ENCODE measurements around the gene SASH1. TPM values are rescaled to one million over a fixed set of nuclear protein-coding genes. Genes with fewer than 3 reads are reported as not detected.

Gene SASH1
- total RNA-seq, 1 donor from 2014 or later, result 20.5 TPM

DNA sequence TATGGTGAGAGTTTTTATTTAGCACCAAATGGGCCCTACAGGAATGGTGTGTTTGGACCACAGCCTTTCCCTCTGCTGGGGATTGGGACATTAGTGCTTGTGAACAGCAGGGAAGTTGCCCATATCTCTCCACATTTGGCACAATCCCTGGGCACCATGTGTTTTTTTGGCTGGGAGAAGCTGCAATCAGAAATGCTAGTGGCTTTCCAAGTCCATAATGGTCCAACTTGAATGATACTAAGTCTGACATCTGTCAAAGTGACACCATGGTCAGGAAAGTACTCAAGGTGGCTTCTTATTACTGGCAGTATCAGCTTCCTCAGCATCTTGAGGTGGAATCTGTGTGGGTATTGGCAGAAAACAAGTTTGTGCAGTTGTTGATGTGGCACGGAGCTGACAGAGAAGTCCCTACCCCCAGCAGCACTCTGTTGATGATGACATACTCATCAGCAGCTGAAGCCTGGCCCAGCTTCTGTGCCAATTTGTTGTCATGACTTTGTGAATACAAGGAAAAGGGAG lies 53.0 kb downstream of the SASH1 start:
- intact Hi-C loops (cut with DNase I), result no loop called here
- no peak for DNase-seq (ENCODE audit: low spot score)

DNA sequence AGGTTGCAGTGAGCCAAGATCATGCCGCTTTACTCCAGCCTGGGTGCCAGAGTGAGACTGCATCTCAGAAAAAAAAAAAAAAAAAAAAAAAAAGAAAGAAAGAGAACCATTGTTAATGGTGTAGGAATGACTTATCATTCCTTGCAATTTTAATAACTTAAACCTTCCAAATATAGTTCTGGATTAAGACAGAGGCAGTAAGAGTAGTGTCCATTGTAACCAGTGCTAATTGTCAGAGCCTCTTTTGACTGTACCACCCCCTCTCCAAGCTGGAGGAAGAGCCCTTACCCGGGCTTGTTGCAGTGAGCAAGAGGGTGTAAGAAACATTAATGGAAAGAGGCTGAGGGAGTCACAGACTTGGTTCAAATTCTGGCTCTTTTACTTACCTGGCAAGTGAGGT lies 53.8 kb downstream of the SASH1 start:
- DNase-seq (ENCODE audit: low spot score), result no peak
- intact Hi-C loops (cut with DNase I), result no loop called here

DNA sequence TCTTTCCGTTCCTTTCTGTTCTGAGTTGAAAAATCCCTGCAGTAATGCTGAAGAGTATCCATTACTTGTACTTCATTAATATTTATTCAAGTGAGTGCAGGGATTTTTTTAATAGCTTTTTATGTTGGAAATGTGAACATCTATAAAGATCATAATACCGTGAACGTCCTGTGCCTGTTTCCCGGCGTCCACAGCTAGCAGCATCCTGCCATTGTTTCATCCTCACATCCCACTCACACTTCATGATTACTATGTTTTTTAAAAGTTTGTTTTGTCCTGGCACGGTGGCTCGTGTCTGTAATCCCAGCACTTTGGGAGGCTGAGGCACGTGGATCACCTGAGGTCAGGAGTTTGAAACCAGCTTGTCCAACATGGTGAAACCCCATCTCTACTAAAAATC lies 54.3 kb downstream of the SASH1 start:
- intact Hi-C loops (cut with DNase I), result no loop called here
- no peak for DNase-seq (ENCODE audit: low spot score)

DNA sequence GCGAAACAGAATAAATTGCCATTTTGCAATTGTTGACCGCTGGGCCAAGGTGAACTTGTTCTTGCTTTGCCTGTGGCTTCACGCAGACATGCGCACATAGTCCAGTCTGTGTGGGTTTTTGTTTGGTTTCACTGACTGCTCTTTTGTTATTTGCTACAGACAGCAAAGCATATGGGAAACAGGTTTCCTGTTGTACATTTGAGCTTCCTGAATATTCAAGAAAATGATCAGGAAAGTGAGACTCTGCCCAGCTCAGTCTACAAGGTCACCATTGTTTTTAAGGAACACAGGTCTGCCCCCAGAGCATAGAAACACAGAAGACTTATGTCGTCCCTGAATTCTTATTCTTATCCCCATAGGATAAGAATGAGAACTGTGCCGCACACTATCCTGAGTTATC lies 55.6 kb downstream of the SASH1 start:
- DNase-seq (ENCODE audit: low spot score), result no peak
- intact Hi-C loops (cut with DNase I), result loop anchor here (2.0 kb wide), 1 partner anchor 29 kb away; no protein-coding TSS in a partner anchor

DNA sequence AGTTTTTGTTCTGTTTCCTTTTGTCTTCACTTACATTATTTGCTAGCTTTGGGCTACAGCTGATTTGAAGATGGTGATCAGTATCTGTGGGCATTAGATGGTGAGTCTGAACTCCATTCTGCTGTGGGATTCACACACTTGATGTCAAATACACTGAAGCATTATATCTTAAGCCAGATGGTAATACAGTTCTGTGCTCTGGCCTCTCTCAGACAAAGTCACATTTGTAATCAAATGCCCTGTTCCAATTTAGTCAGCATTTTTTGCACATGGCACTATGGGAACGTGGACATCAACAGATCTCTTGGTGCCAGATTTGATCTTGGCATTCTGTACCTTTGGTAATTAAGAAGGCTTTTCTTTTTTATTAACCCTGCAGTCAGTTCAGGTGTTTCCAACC lies 56.0 kb downstream of the SASH1 start:
- no peak for DNase-seq (ENCODE audit: low spot score)
- intact Hi-C loops (cut with DNase I), result loop anchor here (2.0 kb wide), 1 partner anchor 30 kb away; no protein-coding TSS in a partner anchor

DNA sequence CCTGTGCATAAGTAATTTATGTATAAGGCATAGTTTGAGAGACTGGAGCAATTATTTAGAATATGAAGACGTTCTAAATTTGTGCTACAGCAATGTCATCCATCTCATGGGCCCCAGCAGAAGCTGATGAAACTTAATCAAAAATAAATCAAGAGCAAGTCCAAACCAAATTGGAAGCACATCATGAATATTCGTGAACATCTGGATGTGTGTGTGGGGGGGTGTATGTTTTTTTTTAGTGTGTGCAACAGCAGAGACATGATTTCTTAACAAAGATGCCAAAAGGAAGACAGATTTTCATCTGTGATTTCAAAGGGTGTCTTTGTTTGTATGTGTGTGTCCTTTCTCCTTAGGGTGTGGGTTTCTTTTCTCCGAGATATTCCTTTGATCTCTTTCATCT lies 58.9 kb downstream of the SASH1 start:
- no peak for DNase-seq (ENCODE audit: low spot score)
- intact Hi-C loops (cut with DNase I), result no loop called here

DNA sequence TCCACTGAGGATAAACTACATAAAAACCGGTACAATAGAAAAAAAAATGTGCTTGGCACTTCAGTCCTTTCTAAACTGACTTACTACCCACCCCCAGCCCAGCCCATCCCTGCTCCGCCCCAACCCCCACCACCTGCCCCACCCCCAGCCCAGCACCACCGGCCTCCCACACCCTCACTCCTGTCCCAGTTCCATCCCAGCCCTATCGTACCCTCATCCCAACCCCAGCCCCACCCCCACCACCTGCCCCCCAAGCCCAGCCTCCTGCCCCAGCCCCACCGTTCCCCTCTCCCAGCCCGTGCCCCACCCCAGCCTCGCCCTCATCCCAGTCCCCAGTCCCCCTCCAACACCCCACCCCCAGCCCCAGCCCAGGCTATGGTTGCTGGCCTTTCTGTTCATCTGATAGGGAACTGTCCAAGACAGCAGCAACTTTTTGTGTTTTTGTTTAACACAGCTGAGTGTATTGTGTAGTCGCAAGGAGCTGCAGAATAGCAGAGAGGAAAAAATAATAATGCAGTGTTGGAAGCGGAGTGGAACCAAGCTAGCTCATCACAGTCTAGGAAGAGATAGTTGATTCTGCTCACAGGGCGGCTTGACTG lies 61.9 kb downstream of the SASH1 start:
- no peak for DNase-seq (ENCODE audit: low spot score)
- intact Hi-C loops (cut with DNase I), result no loop called here

DNA sequence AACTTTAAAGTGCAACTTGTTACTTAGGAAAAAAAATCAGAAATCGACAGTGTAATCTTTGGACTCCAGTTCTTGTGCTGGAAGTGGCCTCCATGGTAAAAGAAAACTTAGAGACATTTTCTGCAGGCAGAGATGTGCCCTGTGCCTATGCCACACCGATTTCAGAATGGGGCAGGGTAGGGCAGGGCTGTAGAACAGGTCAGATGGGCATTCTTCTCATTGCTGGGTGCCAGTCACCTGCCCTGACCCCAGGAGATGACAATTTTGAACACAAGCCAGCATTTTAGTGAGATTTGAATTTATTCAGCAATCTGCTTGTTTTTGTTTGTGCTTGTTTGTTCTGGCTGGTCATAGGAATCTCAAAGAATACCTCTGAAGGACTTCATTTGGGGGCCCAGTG lies 63.3 kb downstream of the SASH1 start:
- intact Hi-C loops (cut with DNase I), result no loop called here
- DNase-seq (ENCODE audit: low spot score), result no peak

DNA sequence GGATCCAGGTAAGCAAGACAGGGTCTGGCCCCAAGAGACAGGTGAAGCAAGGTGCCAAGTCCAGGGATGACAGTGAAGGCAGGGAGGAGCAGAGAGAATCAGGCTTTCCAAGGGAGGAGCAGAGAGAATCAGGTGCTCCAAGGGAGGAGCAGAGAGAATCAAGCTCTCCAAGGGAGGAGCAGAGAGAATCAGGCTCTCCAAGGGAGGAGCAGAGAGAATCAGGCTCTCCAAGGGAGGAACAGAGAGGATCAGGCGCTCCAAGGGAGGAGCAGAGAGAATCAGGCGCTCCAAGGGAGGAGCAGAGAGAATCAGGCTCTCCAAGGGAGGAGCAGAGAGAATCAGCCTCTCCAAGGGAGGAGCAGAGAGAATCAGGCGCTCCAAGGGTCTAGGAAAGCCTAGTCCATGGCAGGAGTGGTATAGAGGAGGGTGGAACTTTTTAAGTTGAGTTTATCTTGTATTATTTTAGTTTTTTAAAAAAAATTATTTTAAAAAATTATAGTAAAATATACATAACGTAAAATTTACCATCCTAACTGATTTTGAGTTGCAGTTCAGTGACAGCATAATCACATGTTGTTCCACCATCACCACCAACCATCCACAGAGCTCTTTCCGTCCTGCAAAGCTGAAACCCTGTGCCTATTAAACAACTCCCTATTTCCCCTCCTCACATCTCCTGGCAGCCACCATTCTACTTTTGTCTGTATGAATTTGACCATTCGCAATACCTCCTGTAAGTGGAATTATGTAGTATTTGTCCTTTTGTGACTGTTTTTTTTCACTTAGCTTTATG lies 64.1 kb downstream of the SASH1 start:
- DNase-seq (ENCODE audit: low spot score), result no peak
- intact Hi-C loops (cut with DNase I), result no loop called here

DNA sequence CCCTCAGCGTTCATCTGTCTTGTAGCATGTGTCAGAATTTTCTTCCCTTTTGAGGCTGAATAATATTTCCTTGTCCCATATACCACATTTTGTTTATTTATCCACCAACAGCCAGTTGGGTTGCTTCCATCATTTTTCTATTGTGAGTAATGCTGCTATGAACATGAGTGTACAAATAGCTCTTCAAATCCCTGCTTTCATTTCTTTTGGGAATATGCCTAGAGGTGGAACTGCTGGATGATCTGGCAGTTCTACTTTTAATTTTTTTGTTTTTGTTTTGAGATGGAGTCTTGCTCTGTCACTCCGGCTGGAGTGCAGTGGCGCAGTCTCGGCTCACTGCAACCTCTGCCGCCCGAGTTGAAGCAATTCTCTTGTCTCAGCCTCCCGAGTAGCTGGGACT lies 64.7 kb downstream of the SASH1 start:
- intact Hi-C loops (cut with DNase I), result no loop called here
- DNase-seq (ENCODE audit: low spot score), result no peak

DNA sequence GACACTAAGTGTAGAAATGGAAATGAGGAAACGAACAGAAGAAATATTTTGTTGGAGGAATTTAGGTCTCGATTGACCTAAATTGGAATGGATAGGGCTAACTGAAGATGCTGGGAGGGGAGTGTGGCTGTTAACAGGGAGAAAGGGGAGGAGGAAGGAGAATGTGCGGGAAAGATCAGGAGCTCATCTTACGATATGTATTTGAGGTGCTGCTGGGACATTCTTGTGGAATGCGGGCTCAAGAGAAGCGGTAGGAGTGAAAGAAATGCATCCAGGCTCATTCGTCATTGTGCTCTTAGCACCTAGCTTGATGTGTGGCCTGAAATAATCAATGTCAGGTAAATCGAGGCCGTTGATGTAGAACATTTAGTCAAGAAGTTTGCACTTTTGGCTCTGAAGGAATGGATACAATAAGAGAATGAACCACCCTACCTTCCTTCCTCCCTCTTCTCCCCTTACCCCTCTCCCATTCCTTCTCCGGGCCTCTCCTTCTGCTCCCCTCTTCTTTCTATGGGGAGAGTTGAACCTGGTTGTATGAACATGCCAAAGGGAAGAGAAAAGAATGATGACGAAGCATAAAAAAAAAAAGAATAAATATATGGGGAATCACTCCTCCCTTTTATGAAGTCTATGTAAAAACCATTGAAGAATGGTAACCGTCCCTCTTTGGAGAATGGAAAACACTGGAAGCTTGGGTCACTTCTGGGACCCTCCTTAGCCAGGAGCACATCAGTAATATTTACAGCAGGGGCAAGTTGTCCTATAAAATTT lies 70.9 kb downstream of the SASH1 start:
- intact Hi-C loops (cut with DNase I), result no loop called here
- DNase-seq (ENCODE audit: low spot score), result no peak

DNA sequence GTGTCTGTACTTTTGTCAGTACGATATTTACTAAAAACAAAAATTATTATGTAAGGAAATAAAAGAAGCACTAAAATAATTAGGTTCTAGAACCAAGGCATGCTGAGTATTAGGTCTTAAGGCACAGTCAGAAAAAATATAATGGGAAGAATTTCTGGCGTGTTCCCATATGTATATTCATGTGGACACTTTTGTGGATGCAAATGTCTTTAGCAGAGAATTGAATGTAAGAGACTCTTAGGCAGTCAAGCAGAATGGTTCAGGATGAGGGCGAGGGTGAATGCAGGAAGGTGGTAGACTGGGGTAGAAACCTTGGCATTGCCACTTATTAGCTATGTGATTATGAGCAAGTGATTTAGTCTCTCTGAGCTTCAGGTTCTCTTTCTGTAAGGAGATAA lies 71.5 kb downstream of the SASH1 start:
- intact Hi-C loops (cut with DNase I), result no loop called here
- DNase-seq (ENCODE audit: low spot score), result no peak

DNA sequence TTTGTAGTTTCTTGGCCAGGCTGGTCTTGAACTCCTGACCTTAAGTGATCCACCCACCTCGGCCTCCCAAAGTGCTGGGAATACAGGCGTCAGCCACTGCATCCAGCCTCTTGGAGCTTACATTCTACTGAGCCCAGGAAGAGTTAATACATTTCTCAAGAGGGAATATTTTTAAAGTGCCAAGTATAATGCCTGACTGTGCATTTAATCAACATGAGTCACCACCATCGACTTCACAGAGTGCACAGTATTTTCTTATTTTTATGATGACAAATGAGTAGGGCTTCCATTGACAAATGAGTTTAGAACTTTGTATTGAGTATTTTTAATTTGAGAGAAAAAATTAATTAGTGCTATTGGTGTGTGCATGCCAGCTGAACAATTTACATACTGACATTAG lies 72.2 kb downstream of the SASH1 start:
- intact Hi-C loops (cut with DNase I), result no loop called here
- DNase-seq (ENCODE audit: low spot score), result no peak

DNA sequence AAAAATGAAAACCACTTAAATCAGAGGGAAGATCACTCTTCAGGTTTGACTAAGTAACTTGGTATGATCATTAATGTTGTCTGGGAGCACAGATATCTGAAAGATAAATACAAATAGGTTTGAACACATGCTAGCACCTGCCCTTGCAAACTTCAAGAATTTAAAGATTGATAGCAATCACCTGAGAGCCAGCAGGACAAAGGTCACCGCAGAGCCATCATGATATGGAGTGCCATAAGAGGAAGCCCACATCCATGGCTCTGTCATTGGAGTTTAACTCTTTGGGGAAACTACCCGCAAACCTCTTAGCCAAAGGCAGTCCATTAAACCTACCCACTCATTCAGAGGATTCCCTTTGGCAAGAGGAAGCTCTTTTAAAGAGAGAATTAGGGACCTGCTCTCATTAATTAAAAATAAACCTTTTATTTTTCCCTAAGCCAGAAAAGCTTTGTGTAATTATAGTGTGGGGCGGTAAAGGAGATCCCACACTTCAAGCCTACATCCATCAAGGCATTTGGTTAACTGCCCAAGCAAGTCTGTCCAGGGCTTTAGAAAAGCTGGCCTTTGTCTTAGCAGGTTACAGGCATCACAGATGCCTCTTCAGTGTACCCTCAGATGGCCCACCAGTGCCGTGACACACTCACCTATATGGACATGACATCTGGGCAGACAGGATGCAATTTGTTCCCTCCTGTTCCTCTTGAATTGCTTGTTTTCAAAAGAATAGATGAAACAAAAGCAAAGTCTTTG lies 73.0 kb downstream of the SASH1 start:
- intact Hi-C loops (cut with DNase I), result no loop called here

DNA sequence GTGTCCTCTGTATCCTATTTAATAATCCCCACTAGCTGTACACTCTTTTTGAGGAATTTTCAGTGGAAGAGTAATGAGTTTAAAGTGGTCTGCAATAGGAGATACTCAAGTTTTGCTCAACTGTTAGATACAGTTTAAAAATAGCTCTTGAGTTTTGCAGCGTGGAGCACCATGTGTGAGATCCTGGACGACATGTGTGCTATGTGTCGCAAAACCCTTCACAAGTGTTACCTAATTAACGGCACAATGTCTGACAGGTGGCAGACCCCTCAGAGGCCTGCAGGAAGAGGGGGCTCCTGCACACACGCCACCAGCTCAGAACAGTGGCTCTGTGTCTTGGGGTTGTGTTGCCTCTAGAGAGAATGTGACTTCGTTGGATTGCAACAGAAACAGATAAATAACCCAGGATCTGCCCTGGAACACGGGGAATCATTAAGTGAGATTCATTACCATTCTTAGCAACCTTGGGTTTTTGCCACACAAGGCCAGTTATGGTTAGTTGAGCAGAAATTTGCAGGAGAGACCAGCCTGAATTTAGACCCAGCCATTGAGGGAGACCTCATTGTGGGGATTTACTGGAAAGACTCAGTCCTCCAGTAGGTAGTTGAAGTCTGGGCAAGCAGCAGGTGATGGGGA lies 73.8 kb downstream of the SASH1 start:
- DNase-seq (ENCODE audit: low spot score), result no peak
- intact Hi-C loops (cut with DNase I), result no loop called here

More for the DNA sequence above, 73.0 kb downstream of the SASH1 start:
- DNase-seq (ENCODE audit: low spot score), result no peak

DNA sequence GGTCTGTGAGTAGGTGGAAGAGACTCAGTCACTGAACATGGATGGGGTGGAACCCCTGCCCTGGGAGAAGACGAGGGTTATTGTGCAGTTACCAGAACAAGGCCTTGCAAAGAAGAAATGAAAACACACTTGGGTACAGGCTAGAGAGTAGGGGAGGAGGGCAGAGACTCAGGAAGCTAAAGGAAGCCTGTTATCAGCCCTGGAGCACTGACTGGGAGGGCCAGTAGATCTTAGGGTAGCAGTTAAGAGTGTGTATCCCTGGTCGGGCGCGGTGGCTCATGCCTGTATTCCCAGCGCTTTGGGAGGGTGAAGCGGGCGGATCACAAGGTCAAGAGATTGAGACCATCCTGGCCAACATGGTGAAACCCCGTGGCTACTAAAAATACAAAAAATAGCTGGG lies 74.4 kb downstream of the SASH1 start:
- intact Hi-C loops (cut with DNase I), result no loop called here
- DNase-seq (ENCODE audit: low spot score), result no peak

DNA sequence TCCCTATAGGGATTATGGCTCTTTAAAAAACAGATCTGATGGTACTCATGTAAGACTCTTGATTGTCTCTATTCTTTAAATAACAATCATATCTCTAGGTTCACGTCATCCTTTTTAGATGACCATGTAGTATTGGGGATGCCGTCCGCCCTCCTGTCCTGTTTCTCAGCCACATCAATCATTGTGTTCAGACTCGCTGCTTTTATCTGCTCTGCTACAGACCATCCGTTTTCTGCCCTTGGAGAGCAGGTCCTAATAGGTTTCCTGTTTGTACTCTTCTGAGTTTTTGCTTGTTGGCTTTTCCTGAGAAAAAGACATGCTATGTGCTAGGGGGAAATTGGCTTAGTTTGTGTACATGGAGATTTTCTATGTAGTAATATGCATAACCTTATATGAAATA lies 76.8 kb downstream of the SASH1 start:
- intact Hi-C loops (cut with DNase I), result no loop called here
- DNase-seq (ENCODE audit: low spot score), result no peak

DNA sequence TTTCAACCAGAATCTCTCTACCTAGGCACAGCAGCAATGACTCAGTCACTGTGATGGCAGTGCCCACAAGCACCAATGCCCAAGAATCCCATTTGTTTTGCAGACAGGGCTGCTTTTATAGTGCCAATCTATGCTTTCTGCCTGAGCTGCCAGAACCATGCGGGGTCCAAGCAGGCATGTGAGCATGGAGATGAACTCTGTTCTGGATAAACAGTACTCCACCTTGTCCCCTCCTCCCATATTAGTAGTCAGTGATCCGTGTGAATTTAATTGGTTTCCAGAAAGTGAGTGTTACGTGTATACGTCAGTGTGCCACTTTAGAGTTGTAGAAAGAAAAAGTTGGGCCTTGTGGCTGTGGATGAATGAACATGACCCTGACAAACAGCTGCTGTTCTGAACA lies 79.4 kb downstream of the SASH1 start:
- DNase-seq (ENCODE audit: low spot score), result no peak

DNA sequence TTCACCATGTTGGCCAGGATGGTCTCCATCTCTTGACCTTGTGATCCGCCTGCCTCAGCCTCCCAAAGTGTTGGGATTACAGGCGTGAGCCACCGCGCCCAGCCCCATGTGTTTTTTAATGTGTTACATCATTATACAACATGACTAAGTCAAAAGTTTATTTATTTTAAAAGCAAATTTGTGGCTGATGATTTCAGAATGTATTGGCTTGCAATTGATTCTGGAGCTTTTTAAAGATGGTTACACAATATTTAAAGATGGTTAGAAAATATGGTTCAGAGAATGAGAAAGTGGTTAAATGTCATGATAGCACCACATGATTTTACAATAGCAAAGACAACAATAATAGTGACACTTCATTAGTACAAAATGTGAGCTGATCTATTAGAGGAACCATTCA lies 80.5 kb downstream of the SASH1 start:
- no peak for DNase-seq (ENCODE audit: low spot score)
- intact Hi-C loops (cut with DNase I), result no loop called here

More for the DNA sequence above, 79.4 kb downstream of the SASH1 start:
- intact Hi-C loops (cut with DNase I), result no loop called here
